ENCODE measurements around the gene MCC. TPM values are rescaled to one million over a fixed set of nuclear protein-coding genes. Genes with fewer than 3 reads are reported as not detected.

MCC gene
- total RNA-seq, 1 donor from 2014 or later: 15.1 TPM

DNA sequence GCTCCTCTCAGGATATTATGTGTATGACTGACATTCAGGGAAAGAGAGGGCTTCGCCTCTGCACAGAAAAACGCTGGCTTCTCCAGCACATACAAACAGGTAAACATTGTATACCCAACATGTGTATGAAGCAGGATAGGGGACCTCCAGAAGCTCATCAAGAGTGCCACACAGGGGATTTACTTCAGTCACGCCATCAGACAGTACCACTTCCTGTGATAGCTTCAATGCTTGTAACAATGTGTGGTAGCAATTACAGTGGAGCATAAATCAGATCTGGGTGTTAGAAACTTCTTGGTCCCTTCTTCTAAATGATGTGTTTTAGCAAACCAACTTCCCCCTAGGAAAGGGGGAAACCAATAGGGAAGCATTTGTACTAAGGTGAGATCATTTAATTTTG is 214.3 kb downstream of the MCC start:
- H3K9me3 ChIP-seq (ENCODE audit: control insufficient read depth in 3 of 3, low read length in 3 of 3): no peaks in the 10 kb centered on the region
- H3K4me1 ChIP-seq (ENCODE audit: control insufficient read depth in 3 of 3, insufficient read depth in 3 of 3, low read length in 3 of 3): peaks cover 8 to 10% (median 8%) of the 10 kb centered on the region in 3 donors
- no peaks in the 10 kb centered on the region for H3K36me3 ChIP-seq (ENCODE audit: control insufficient read depth in 3 of 3, insufficient read depth in 3 of 3, low read length in 3 of 3)
- no peak overlapping the region for H3K4me3 ChIP-seq (ENCODE audit: low read length in 3 of 3)
- H3K9ac ChIP-seq (ENCODE audit: low read depth in 1 of 3, low read length in 3 of 3): no peak overlapping the region
- no peak overlapping the region for H3K27ac ChIP-seq (ENCODE audit: low read depth, low read length)
- no peaks in the 10 kb centered on the region for H3K27me3 ChIP-seq (ENCODE audit: control insufficient read depth in 3 of 3, insufficient read depth in 3 of 3, low read length in 3 of 3)

GRCh38 chr5:113271745-113272454 is 216.4 kb downstream of the MCC start:
- H3K27me3 ChIP-seq (ENCODE audit: control insufficient read depth in 3 of 3, insufficient read depth in 3 of 3, low read length in 3 of 3): no peaks in the 10 kb centered on the region
- no peaks in the 10 kb centered on the region for H3K36me3 ChIP-seq (ENCODE audit: control insufficient read depth in 3 of 3, insufficient read depth in 3 of 3, low read length in 3 of 3)
- H3K4me3 ChIP-seq (ENCODE audit: low read length in 3 of 3): no peak overlapping the region
- no peak overlapping the region for H3K9ac ChIP-seq (ENCODE audit: low read depth in 1 of 3, low read length in 3 of 3)
- no peaks in the 10 kb centered on the region for H3K9me3 ChIP-seq (ENCODE audit: control insufficient read depth in 3 of 3, low read length in 3 of 3)
- peaks cover 8 to 13% (median 12%) of the 10 kb centered on the region in 3 donors for H3K4me1 ChIP-seq (ENCODE audit: control insufficient read depth in 3 of 3, insufficient read depth in 3 of 3, low read length in 3 of 3)
- no peak overlapping the region for H3K27ac ChIP-seq (ENCODE audit: low read depth, low read length)

DNA sequence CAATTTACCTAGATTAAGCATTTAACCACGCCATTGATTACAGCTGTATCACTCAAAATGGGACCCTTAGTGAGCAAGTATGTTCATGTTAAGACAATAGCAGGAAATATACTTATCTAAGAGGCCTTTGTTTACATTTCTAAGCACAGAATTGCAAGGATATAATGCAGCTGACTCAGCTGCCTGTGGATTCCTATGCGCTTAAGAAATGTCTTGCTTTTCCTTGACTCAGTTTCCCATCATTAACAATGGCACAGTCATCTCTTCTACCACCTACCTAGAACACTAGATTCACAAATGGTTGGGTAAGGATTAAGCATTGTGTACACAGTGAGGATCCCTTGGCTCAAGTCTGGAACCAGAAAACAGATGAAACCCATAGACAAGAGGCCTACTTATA is 217.2 kb downstream of the MCC start:
- H3K4me1 ChIP-seq (ENCODE audit: control insufficient read depth in 3 of 3, insufficient read depth in 3 of 3, low read length in 3 of 3): peaks cover 8 to 16% (median 14%) of the 10 kb centered on the region in 3 donors
- no peaks in the 10 kb centered on the region for H3K36me3 ChIP-seq (ENCODE audit: control insufficient read depth in 3 of 3, insufficient read depth in 3 of 3, low read length in 3 of 3)
- no peaks in the 10 kb centered on the region for H3K9me3 ChIP-seq (ENCODE audit: control insufficient read depth in 3 of 3, low read length in 3 of 3)
- no peak overlapping the region for H3K9ac ChIP-seq (ENCODE audit: low read depth in 1 of 3, low read length in 3 of 3)
- no peaks in the 10 kb centered on the region for H3K27me3 ChIP-seq (ENCODE audit: control insufficient read depth in 3 of 3, insufficient read depth in 3 of 3, low read length in 3 of 3)
- no peak overlapping the region for H3K4me3 ChIP-seq (ENCODE audit: low read length in 3 of 3)
- H3K27ac ChIP-seq (ENCODE audit: low read depth, low read length): no peak overlapping the region

DNA sequence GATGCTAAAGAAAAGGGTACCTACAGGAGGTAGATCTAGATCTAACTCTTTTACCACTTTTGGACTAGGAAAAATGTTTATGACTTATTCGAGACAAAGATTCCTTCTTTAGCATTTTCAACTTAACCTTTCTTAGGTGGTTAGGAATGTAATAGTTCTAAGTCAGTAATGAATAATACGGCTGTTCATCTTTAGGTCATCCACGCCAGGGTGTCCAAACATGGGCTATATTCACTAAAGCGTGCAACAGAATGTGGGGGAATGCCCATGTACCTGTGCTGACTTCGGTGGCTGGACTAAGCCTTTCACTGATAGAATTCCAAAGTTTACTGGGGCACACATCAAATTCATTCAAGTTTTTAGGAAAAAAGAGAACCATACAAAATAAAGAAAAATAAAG is 218.2 kb downstream of the MCC start:
- Histone ChIP-seq H3K27me3 (ENCODE audit: control insufficient read depth in 3 of 3, insufficient read depth in 3 of 3, low read length in 3 of 3) (no peaks in the 10 kb centered on the region), H3K4me3 (ENCODE audit: low read length in 3 of 3) (no peak overlapping the region), H3K27ac (ENCODE audit: low read depth, low read length) (no peak overlapping the region), H3K36me3 (ENCODE audit: control insufficient read depth in 3 of 3, insufficient read depth in 3 of 3, low read length in 3 of 3) (no peaks in the 10 kb centered on the region), H3K9me3 (ENCODE audit: control insufficient read depth in 3 of 3, low read length in 3 of 3) (no peaks in the 10 kb centered on the region), H3K4me1 (ENCODE audit: control insufficient read depth in 3 of 3, insufficient read depth in 3 of 3, low read length in 3 of 3) (peaks cover 6 to 13% (median 8%) of the 10 kb centered on the region in 3 donors), H3K9ac (ENCODE audit: low read depth in 1 of 3, low read length in 3 of 3) (no peak overlapping the region)

GRCh38 chr5:113269023-113269997 is 218.9 kb downstream of the MCC start:
- Histone ChIP-seq H3K27me3 (ENCODE audit: control insufficient read depth in 3 of 3, insufficient read depth in 3 of 3, low read length in 3 of 3) (no peaks in the 10 kb centered on the region), H3K4me3 (ENCODE audit: low read length in 3 of 3) (no peak overlapping the region), H3K9me3 (ENCODE audit: control insufficient read depth in 3 of 3, low read length in 3 of 3) (no peaks in the 10 kb centered on the region), H3K36me3 (ENCODE audit: control insufficient read depth in 3 of 3, insufficient read depth in 3 of 3, low read length in 3 of 3) (no peaks in the 10 kb centered on the region), H3K27ac (ENCODE audit: low read depth, low read length) (no peak overlapping the region), H3K9ac (ENCODE audit: low read depth in 1 of 3, low read length in 3 of 3) (no peak overlapping the region), H3K4me1 (ENCODE audit: control insufficient read depth in 3 of 3, insufficient read depth in 3 of 3, low read length in 3 of 3) (peaks cover 0 to 8% (median 4%) of the 10 kb centered on the region in 3 donors)

DNA sequence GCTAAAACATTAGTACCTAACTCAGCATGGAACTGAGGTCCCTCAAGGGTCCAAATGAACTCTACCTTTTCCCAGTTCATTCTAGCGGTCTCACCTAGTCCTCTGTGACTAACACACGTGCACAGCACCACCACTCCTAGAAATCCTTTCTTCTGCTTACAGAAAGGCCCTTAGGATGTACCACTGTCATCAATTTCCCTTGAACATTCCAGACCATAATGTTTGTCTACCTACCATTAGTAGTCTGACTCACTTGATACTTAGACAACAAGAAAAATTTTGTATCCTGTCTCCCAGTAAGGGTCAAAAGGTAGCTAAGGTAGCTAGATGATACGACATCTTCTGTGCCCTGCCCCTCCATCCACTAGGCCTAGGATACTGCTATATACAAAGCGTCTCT is 220.0 kb downstream of the MCC start:
- H3K9ac ChIP-seq (ENCODE audit: low read depth in 1 of 3, low read length in 3 of 3): no peak overlapping the region
- no peaks in the 10 kb centered on the region for H3K36me3 ChIP-seq (ENCODE audit: control insufficient read depth in 3 of 3, insufficient read depth in 3 of 3, low read length in 3 of 3)
- H3K27ac ChIP-seq (ENCODE audit: low read depth, low read length): no peak overlapping the region
- H3K4me1 ChIP-seq (ENCODE audit: control insufficient read depth in 3 of 3, insufficient read depth in 3 of 3, low read length in 3 of 3): peaks cover 0 to 8% (median 4%) of the 10 kb centered on the region in 3 donors
- no peaks in the 10 kb centered on the region for H3K9me3 ChIP-seq (ENCODE audit: control insufficient read depth in 3 of 3, low read length in 3 of 3)
- no peak overlapping the region for H3K4me3 ChIP-seq (ENCODE audit: low read length in 3 of 3)
- no peaks in the 10 kb centered on the region for H3K27me3 ChIP-seq (ENCODE audit: control insufficient read depth in 3 of 3, insufficient read depth in 3 of 3, low read length in 3 of 3)

GRCh38 chr5:113267361-113267900 is 220.8 kb downstream of the MCC start:
- peaks cover 0 to 8% (median 4%) of the 10 kb centered on the region in 3 donors for H3K4me1 ChIP-seq (ENCODE audit: control insufficient read depth in 3 of 3, insufficient read depth in 3 of 3, low read length in 3 of 3)
- no peaks in the 10 kb centered on the region for H3K27me3 ChIP-seq (ENCODE audit: control insufficient read depth in 3 of 3, insufficient read depth in 3 of 3, low read length in 3 of 3)
- no peak overlapping the region for H3K27ac ChIP-seq (ENCODE audit: low read depth, low read length)
- no peaks in the 10 kb centered on the region for H3K9me3 ChIP-seq (ENCODE audit: control insufficient read depth in 3 of 3, low read length in 3 of 3)
- no peak overlapping the region for H3K4me3 ChIP-seq (ENCODE audit: low read length in 3 of 3)
- no peaks in the 10 kb centered on the region for H3K36me3 ChIP-seq (ENCODE audit: control insufficient read depth in 3 of 3, insufficient read depth in 3 of 3, low read length in 3 of 3)
- H3K9ac ChIP-seq (ENCODE audit: low read depth in 1 of 3, low read length in 3 of 3): no peak overlapping the region

GRCh38 chr5:113266913-113267227 is 221.4 kb downstream of the MCC start:
- Histone ChIP-seq H3K4me1 (ENCODE audit: control insufficient read depth in 3 of 3, insufficient read depth in 3 of 3, low read length in 3 of 3) (peaks cover 0 to 8% (median 4%) of the 10 kb centered on the region in 3 donors), H3K9me3 (ENCODE audit: control insufficient read depth in 3 of 3, low read length in 3 of 3) (no peaks in the 10 kb centered on the region), H3K4me3 (ENCODE audit: low read length in 3 of 3) (no peak overlapping the region), H3K27me3 (ENCODE audit: control insufficient read depth in 3 of 3, insufficient read depth in 3 of 3, low read length in 3 of 3) (no peaks in the 10 kb centered on the region), H3K36me3 (ENCODE audit: control insufficient read depth in 3 of 3, insufficient read depth in 3 of 3, low read length in 3 of 3) (no peaks in the 10 kb centered on the region), H3K27ac (ENCODE audit: low read depth, low read length) (no peak overlapping the region), H3K9ac (ENCODE audit: low read depth in 1 of 3, low read length in 3 of 3) (no peak overlapping the region)

DNA sequence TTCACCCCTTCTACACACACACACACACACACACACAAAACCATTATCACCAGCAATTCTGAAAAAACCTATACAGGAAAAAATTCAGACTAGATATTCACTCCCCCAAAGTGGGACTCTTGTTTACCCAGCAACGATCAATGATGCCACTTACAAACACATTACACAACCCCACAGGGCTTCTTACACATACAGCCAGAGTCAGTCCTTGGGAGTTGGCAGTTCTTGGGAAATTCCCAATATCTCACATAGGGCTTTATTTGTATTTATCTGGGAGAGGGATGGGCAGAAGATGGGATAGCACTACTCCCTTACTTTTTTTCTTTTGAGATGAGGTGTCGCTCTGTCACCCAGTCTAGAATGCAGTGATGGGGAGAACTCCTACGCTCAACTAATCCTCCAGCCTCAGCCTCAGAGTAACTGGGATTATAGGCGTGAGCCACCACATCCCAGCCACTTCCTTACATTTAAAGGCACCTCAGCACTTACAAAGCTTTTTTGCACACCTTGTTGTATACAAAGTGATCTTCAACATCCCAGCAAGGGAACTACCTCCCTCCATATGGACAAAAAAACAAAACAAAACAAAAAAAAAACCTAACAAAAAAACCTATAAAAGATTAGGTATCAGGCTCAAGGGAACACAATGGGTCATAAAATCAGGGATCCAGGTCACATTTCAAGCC is 221.9 kb downstream of the MCC start:
- no peaks in the 10 kb centered on the region for H3K27me3 ChIP-seq (ENCODE audit: control insufficient read depth in 3 of 3, insufficient read depth in 3 of 3, low read length in 3 of 3)
- no peak overlapping the region for H3K27ac ChIP-seq (ENCODE audit: low read depth, low read length)
- no peak overlapping the region for H3K4me3 ChIP-seq (ENCODE audit: low read length in 3 of 3)
- H3K4me1 ChIP-seq (ENCODE audit: control insufficient read depth in 3 of 3, insufficient read depth in 3 of 3, low read length in 3 of 3): peaks cover 0 to 8% (median 4%) of the 10 kb centered on the region in 3 donors
- H3K9me3 ChIP-seq (ENCODE audit: control insufficient read depth in 3 of 3, low read length in 3 of 3): no peaks in the 10 kb centered on the region
- H3K9ac ChIP-seq (ENCODE audit: low read depth in 1 of 3, low read length in 3 of 3): no peak overlapping the region
- H3K36me3 ChIP-seq (ENCODE audit: control insufficient read depth in 3 of 3, insufficient read depth in 3 of 3, low read length in 3 of 3): no peaks in the 10 kb centered on the region
